HG03571 (cell line): Measurements from ENCODE around the gene TMEM121B.
"Not testable (repeated sequence)": the region's sequence is repeated elsewhere in the genome, so short reads cannot be mapped to it uniquely, and the experiment has no call there.

ENCODE experiments used
- ATAC-seq: cut with Tn5 transposase; IDR thresholded peaks from one replicate; pipeline ENCODE4 v1.9.1; 2021; ENCODE audit not compliant: unreplicated experiment

The TMEM121B gene

GRCh38 chr22:17121233-17122195 lies at the start of gene TMEM121B:
TSS of gene TMEM121B (minus strand) at chr22:17121360. CDS start at chr22:17121127, 233 bp downstream.
- ATAC-seq = no peak

GRCh38 chr22:17167486-17167885 lies 46.3 kb upstream of the TMEM121B start:
- ATAC-seq = no peak

GRCh38 chr22:17164392-17165024 lies 43.3 kb upstream of the TMEM121B start:
- ATAC-seq = no peak

- ATAC-seq = no peak
Measured at GRCh38 chr22:17162731-17163130, 41.6 kb upstream of the TMEM121B start.

- no peak for ATAC-seq
Measured at GRCh38 chr22:17161991-17162390, 40.8 kb upstream of the TMEM121B start.

- peak; percentile 18 for ATAC-seq
Measured at GRCh38 chr22:17159504-17159951, 38.4 kb upstream of the TMEM121B start.

- peak; percentile 69 for ATAC-seq
Measured at GRCh38 chr22:17158568-17159503, 37.7 kb upstream of the TMEM121B start, which contains the start of gene HDHD5. TSS of gene HDHD5 (minus strand) at chr22:17159277. CDS start at chr22:17159251, 26 bp downstream.

GRCh38 chr22:17158176-17158567 lies 37.0 kb upstream of the TMEM121B start:
- ATAC-seq = no peak

- ATAC-seq = no peak
Measured at GRCh38 chr22:17157714-17158113, 36.6 kb upstream of the TMEM121B start.

GRCh38 chr22:17155941-17156340 lies 34.8 kb upstream of the TMEM121B start:
- no peak for ATAC-seq

GRCh38 chr22:17152971-17153370 lies 31.8 kb upstream of the TMEM121B start:
- ATAC-seq = no peak

- ATAC-seq = no peak
Measured at GRCh38 chr22:17152340-17152739, 31.2 kb upstream of the TMEM121B start.

- ATAC-seq = no peak
Measured at GRCh38 chr22:17149076-17149815, 28.1 kb upstream of the TMEM121B start.

GRCh38 chr22:17147458-17147857 lies 26.3 kb upstream of the TMEM121B start:
- not testable (repeated sequence) for ATAC-seq

GRCh38 chr22:17145021-17145680 lies 24.0 kb upstream of the TMEM121B start:
- no peak for ATAC-seq

- ATAC-seq = no peak
Measured at GRCh38 chr22:17143826-17144225, 22.7 kb upstream of the TMEM121B start.

GRCh38 chr22:17143101-17143500 lies 21.9 kb upstream of the TMEM121B start:
- ATAC-seq = no peak

GRCh38 chr22:17140826-17141766 lies 19.9 kb upstream of the TMEM121B start:
- no peak for ATAC-seq
